Endothelial cell of umbilical vein (primary cell): ENCODE results near the gene HCK. TPM values are rescaled to one million over a fixed set of nuclear protein-coding genes. Genes with fewer than 3 reads are reported as not detected.

Experiments
- BruUV-seq: library from RNA; stranded (reverse); fragments of 400-500 nt; replicated peaks from 2 replicates; lab custom pipeline; 2021; lab: Mats Ljungman, UMichigan
- CTCF ChIA-PET: fragments of 300-600, 350-600 bp; sonication (Branson Sonifier 250); formaldehyde crosslinking; loops from one replicate; lab custom pipeline; 2021; ENCODE audit warnings: antibody characterized with exemption, inconsistent platforms; lab: Charles Lee
- POLR2A ChIA-PET: fragments of 300-600, 350-600 bp; sonication (Branson Sonifier 250); formaldehyde crosslinking; loops from one replicate; lab custom pipeline; 2021; ENCODE audit warnings: antibody characterized with exemption, inconsistent platforms; lab: Charles Lee
- DNase-seq: peaks from one replicate; pipeline ENCODE4 v3.0.0-alpha.2; 2011; ENCODE audit warnings: low read depth, low spot score
- FAIRE-seq: peaks from 2 replicates; lab custom pipeline; 2011; peaks lifted over from hg19 to GRCh38; lab: Jason Lieb, UNC
- H2AFZ ChIP-seq: 2 replicates; pipeline ENCODE4 v1.6.0; 2012; ENCODE audit warnings: low read depth, low read length, control low read depth, inconsistent platforms
- H3K27ac ChIP-seq: 2 replicates; pipeline ENCODE4 v1.5.1; 2011; ENCODE audit warnings: low read depth, mild to moderate bottlenecking, control low read depth, low read length, moderate library complexity; ENCODE audit not compliant: insufficient read depth
- H3K27me3 ChIP-seq, 2 experiments: 2 replicates each; pipeline versions ENCODE4 v1.6.0 to v1.6.1; 2011; ENCODE audit warnings: low read length in 2 of 2, mixed read lengths in 1 of 2; ENCODE audit not compliant: control insufficient read depth in 2 of 2, insufficient read depth in 2 of 2
- H3K36me3 ChIP-seq, 2 experiments: 2 replicates in 1 of 2; 3 replicates in 1 of 2; pipeline ENCODE4 v1.5.1; 2011; ENCODE audit warnings: low read length in 2 of 2, mild to moderate bottlenecking in 1 of 2, moderate library complexity in 1 of 2; ENCODE audit not compliant: control insufficient read depth in 2 of 2, insufficient read depth in 2 of 2; ENCODE audit errors: extremely low read depth in 1 of 2
- H3K4me1 ChIP-seq: 3 replicates; pipeline ENCODE4 v1.5.1; 2011; ENCODE audit warnings: mild to moderate bottlenecking, low read length; ENCODE audit not compliant: control insufficient read depth, insufficient read depth; ENCODE audit errors: extremely low read depth
- H3K4me2 ChIP-seq: 2 replicates; pipeline ENCODE4 v1.6.1; 2011; ENCODE audit warnings: low read length, control low read depth, mixed read lengths; ENCODE audit not compliant: insufficient read depth
- H3K4me3 ChIP-seq, 3 experiments: fragments of 200-600 bp in 1 of 3; sonication (generic), shearing (Covaris generic) in 1 of 3; replicated peaks in 1 of 3; 2 replicates each; pipeline ENCODE4 v1.5.1; 2011 to 2016; ENCODE audit warnings: control low read depth in 3 of 3, low read length in 3 of 3, mild to moderate bottlenecking in 2 of 3, inconsistent platforms in 1 of 3, low read depth in 1 of 3, moderate library complexity in 1 of 3; ENCODE audit not compliant: insufficient read depth in 1 of 3
- H3K79me2 ChIP-seq: 2 replicates; pipeline ENCODE4 v1.6.0; 2012; ENCODE audit warnings: low read length, inconsistent platforms; ENCODE audit not compliant: control insufficient read depth, insufficient read depth
- H3K9ac ChIP-seq: replicated peaks from 2 replicates; pipeline ENCODE3; 2011; ENCODE audit warnings: low read length, control low read depth; ENCODE audit not compliant: insufficient read depth; ENCODE audit errors: extremely low read depth
- H3K9me1 ChIP-seq: replicated peaks from 3 replicates; pipeline ENCODE4 v1.6.0; 2011; ENCODE audit warnings: mild to moderate bottlenecking, low read length; ENCODE audit not compliant: control insufficient read depth, insufficient read depth; ENCODE audit errors: extremely low read depth
- H3K9me3 ChIP-seq: replicated peaks from 2 replicates; pipeline ENCODE4 v1.5.1; 2012; ENCODE audit warnings: low read length, inconsistent platforms; ENCODE audit not compliant: control insufficient read depth, insufficient read depth
- H4K20me1 ChIP-seq: replicated peaks from 2 replicates; pipeline ENCODE3; 2011; ENCODE audit warnings: mild to moderate bottlenecking, low read length; ENCODE audit not compliant: control insufficient read depth, insufficient read depth; ENCODE audit errors: extremely low read depth
- CTCF ChIP-seq, 2 donors: IDR thresholded peaks; 1 replicate in 1 of 2; 2 replicates in 1 of 2; pipeline ENCODE4 v1.5.1; 2011; ENCODE audit warnings: low read length in 2 of 2, mild to moderate bottlenecking in 2 of 2, moderate library complexity in 2 of 2, control low read depth in 1 of 2, inconsistent platforms in 1 of 2, low read depth in 1 of 2; ENCODE audit not compliant: insufficient read depth in 1 of 2; ENCODE audit errors: extremely low read depth in 1 of 2
- EZH2 ChIP-seq: IDR thresholded peaks from 2 replicates; pipeline ENCODE4 v1.6.1; 2012; ENCODE audit warnings: borderline replicate concordance, low read depth, mild to moderate bottlenecking, moderate library complexity, low read length, inconsistent platforms; ENCODE audit not compliant: severe bottlenecking
- FOS ChIP-seq: IDR thresholded peaks from 2 replicates; pipeline ENCODE4 v1.6.1; 2011; ENCODE audit warnings: mild to moderate bottlenecking, low read length, moderate library complexity, borderline replicate concordance; ENCODE audit not compliant: insufficient read depth
- GATA2 ChIP-seq: IDR thresholded peaks from 2 replicates; pipeline ENCODE4 v1.7.0; 2011; ENCODE audit warnings: low read depth, mild to moderate bottlenecking, moderate library complexity, mixed read lengths, low read length; ENCODE audit not compliant: insufficient read length, insufficient read depth
- JUN ChIP-seq: IDR thresholded peaks from 2 replicates; pipeline ENCODE4 v1.6.1; 2011; ENCODE audit warnings: borderline replicate concordance, low read depth; ENCODE audit not compliant: insufficient read length, insufficient read depth
- MAX ChIP-seq: IDR thresholded peaks from 2 replicates; pipeline ENCODE4 v1.6.1; 2011; ENCODE audit not compliant: insufficient read depth, insufficient read length
- MYC ChIP-seq: IDR thresholded peaks from one replicate; pipeline ENCODE4 v1.6.1; 2011; ENCODE audit warnings: mild to moderate bottlenecking, low read depth, low read length
- POLR2A ChIP-seq: IDR thresholded peaks from 2 replicates; pipeline ENCODE4 v1.6.1; 2012; ENCODE audit warnings: low read depth, mild to moderate bottlenecking, control low read depth, low read length
- POLR2AphosphoS5 ChIP-seq: IDR thresholded peaks from 2 replicates; pipeline ENCODE4 v1.6.1; 2012; ENCODE audit warnings: low read depth, mild to moderate bottlenecking, control low read depth, low read length, moderate library complexity; ENCODE audit not compliant: insufficient read depth
- dilution Hi-C: fragments of 300-500 bp; cut with MboI; formaldehyde crosslinking; loops from one replicate; pipeline ENCODE4 v1.15.0; 2019; ENCODE audit warnings: low sequenced_read_pairs; ENCODE audit not compliant: extremely low pct_ligation_motif_present
- intact Hi-C: fragments of 100-400 bp; cut with micrococcal nuclease; formaldehyde crosslinking; loops from one replicate; pipeline ENCODE4 v1.10.0; 2022
- polyA plus RNA-seq, 4 experiments: library from polyadenylated mRNA; depleted of rRNA in 3 of 4; stranded (reverse) in 3 of 4; unstranded in 1 of 4; fragments of >200 nt; gene quantifications; 2 replicates each; pipeline versions ENCODE4 v1.2.1 to v1.2.3, GENCODE V29; 2011 to 2012; ENCODE audit warnings: missing spikeins in 1 of 4
- total RNA-seq: library from RNA; stranded (reverse); gene quantifications from 2 replicates; pipeline ENCODE4 v1.2.3, GENCODE V29; 2021

The HCK gene
- total and polyA plus RNA-seq, 2 donors (not counting 3 experiments of a cell fraction or from before 2014, with no cell fraction given), result not detected

GRCh38 chr20:32141465-32141980 is 89.5 kb downstream of the HCK start:
- FAIRE-seq (no peak), DNase-seq (no peak)
- Histone ChIP-seq H3K9ac (no peak overlapping the region), H2AFZ (no peak overlapping the region), H3K27me3 (no peaks in the 10 kb centered on the region), H3K79me2 (no peaks in the 10 kb centered on the region), H3K4me3 (no peak overlapping the region), H3K4me1 (no peaks in the 10 kb centered on the region), H4K20me1 (no peaks in the 10 kb centered on the region), H3K27ac (no peak overlapping the region), H3K9me1 (no peaks in the 10 kb centered on the region), H3K36me3 (peaks cover 15 to 81% of the 10 kb centered on the region in 2 experiments), H3K4me2 (no peak overlapping the region), H3K9me3 (no peaks in the 10 kb centered on the region)
- ChIA-PET POLR2A (no interaction called here), CTCF (no interaction called here)
- intact Hi-C loops (no loop called here), dilution Hi-C loops (no loop called here)
- no peak for TF ChIP-seq CTCF (IDR thresholded peaks at IDR 0.05; ENCODE audit: extremely low read depth in 1 of 2, insufficient read depth in 1 of 2, low read depth in 1 of 2, low read length in 2 of 2)
- TF ChIP-seq EZH2, result no peak
- no peak for TF ChIP-seq GATA2
- TF ChIP-seq POLR2A, result no peak
- TF ChIP-seq MYC, result no peak
- no TSS peak for BruUV-seq

- Histone ChIP-seq H2AFZ (no peak overlapping the region), H3K9me3 (no peaks in the 10 kb centered on the region), H4K20me1 (no peaks in the 10 kb centered on the region), H3K4me2 (no peak overlapping the region), H3K4me1 (no peaks in the 10 kb centered on the region), H3K4me3 (no peak overlapping the region), H3K79me2 (no peaks in the 10 kb centered on the region), H3K27me3 (no peaks in the 10 kb centered on the region), H3K36me3 (peaks cover 12 to 78% of the 10 kb centered on the region in 2 experiments), H3K27ac (no peak overlapping the region), H3K9ac (no peak overlapping the region), H3K9me1 (no peaks in the 10 kb centered on the region)
- ChIA-PET POLR2A (no interaction called here), CTCF (no interaction called here)
- no TSS peak for BruUV-seq
- no peak for FAIRE-seq
- no peak for DNase-seq
- dilution Hi-C loops, result no loop called here
- intact Hi-C loops, result no loop called here
- TF ChIP-seq GATA2 (no peak), FOS (no peak), POLR2AphosphoS5 (no peak), MYC (no peak), POLR2A (no peak), MAX (no peak), JUN (no peak), CTCF (IDR thresholded peaks at IDR 0.05; ENCODE audit: extremely low read depth in 1 of 2, insufficient read depth in 1 of 2, low read depth in 1 of 2, low read length in 2 of 2) (no peak), EZH2 (no peak)
Measured at GRCh38 chr20:32142088-32142487, 90.0 kb downstream of the HCK start.
